Measurements from ENCODE around the gene SANBR.

Gene SANBR

DNA sequence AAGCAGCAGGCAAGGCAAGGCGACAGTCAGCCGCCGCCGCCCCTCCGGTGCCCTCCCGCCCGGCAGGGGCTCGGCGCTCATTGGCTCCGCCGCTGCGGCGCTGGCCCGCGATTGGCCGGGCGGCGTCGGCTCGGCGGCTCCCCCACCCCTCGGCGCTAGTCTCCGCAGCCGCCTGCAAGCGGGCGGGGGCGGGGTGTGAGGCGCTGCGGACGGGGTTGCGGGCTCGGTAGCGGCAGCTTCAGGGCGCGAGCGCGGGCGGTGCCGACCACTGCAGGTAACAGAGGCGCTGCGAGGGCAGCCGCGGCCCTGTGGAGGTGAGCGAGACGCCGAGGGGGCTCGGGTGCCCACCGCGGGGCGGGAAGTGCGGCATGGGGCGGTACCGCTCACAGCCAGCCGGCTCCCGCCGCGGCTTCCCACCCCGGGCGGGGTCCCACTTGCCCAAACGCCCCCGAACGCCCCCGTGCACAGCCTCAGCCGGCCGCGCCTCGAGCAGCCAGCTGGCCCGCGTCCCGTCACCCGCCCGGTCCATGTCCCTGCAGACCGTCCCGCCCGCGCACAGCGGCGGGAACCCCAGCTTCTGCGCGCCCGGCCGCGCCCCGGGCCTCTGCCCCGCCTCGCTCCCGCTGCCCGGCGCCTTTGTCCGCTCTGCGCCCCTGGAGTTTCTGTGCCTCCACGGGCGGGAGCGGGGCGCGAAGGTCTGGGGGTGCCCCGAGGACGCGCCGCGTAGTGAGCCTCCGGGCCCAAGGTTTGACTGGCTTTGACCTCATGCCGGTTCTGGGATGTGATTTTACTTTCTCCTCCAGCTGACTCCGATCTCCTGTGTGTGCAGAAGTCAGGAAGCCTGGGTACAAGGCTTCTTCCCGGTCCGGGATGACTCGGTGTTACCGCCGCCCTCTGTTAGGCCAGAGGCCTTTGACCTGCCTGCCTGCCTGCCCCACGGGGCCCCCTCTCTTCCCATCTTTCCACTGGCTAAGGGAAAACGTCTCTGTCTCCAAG is at the start of gene SANBR:
Gene SANBR (plus strand): TSS at position 158 of the 996 bp plus-strand sequence. CDS start 4,480 bp downstream, outside the sequence.
- DNase-seq (ENCODE audit: extremely low read depth, low read depth), result peak; percentile 39
- no peak for TF ChIP-seq CTCF (IDR thresholded peaks at IDR 0.05; ENCODE audit: low read depth, low read length)

GRCh38 chr2:61015976-61016375 is 49.7 kb upstream of the SANBR start:
- DNase-seq (ENCODE audit: extremely low read depth, low read depth), result no peak
- no peak for TF ChIP-seq CTCF (IDR thresholded peaks at IDR 0.05; ENCODE audit: low read depth, low read length)

- TF ChIP-seq CTCF (IDR thresholded peaks at IDR 0.05; ENCODE audit: low read depth, low read length), result no peak
- no peak for DNase-seq (ENCODE audit: extremely low read depth, low read depth)
These were observed 49.2 kb upstream of the SANBR start for GRCh38 chr2:61016392-61017002.

DNA sequence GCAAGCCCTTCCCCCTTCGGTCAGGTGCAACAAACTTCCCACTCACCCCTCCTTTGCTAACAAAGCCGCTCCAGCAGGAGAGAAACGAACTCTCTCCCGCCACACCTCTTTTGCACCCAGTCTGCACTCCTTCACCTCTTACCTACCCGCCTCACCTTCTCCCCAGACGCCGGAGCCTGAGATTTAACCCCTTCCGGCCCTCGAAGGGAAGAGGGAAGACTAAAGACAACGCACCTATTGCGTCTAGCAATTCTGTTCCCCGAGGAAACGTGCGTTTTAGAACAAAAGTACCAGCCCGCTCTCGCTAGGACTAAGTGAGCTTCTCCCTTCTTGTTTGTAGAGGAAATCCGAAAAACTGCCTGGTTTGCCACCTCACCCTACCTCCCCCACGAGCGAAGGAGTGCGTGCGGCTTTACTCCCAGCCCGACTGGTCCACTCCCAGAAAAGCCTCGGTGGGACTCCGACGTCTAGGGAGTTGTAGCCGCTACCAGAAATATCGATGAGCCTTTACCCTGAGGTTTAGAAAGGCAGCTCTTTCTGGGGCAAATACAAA is 48.6 kb upstream of the SANBR start:
- no peak for TF ChIP-seq CTCF (IDR thresholded peaks at IDR 0.05; ENCODE audit: low read depth, low read length)
- no peak for DNase-seq (ENCODE audit: extremely low read depth, low read depth)

GRCh38 chr2:61017556-61018317 is 47.9 kb upstream of the SANBR start, which contains the start of the genes PEX13 and PUS10:
PEX13 (plus strand) TSS chr2:61017720; CDS start chr2:61017760, 40 bp downstream.
PUS10 (minus strand) TSS chr2:61018255; CDS start chr2:61011890, 6,365 bp downstream.
- DNase-seq (ENCODE audit: extremely low read depth, low read depth), result no peak
- TF ChIP-seq CTCF (IDR thresholded peaks at IDR 0.05; ENCODE audit: low read depth, low read length), result no peak

DNA sequence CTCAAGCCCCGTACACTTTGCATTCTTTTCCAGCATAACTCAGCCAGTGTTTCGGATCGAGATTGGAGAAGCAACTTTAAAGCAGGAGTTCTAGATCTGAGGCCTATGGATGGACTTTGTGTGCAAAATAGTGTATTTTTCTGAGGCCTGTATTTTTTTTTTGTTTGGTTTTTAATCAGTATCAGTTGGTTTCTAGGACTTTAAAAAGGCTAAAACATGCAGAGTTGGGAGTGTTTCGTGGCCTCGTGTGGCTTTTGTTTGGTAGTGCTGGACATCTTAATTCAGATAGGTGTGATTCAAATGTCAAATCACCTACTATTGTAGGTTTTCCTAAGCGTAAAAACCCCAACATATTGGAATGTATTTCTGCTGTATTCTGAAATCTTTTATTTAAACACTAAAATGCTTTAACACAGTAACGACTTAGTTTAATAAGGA is 47.3 kb upstream of the SANBR start:
- no peak for DNase-seq (ENCODE audit: extremely low read depth, low read depth)

More for the DNA sequence above, 47.3 kb upstream of the SANBR start:
- no peak for TF ChIP-seq CTCF (IDR thresholded peaks at IDR 0.05; ENCODE audit: low read depth, low read length)

Data from AG09319 (cell line).